ENCODE results near the gene MDC1. TPM values are rescaled to one million over a fixed set of nuclear protein-coding genes. Genes with fewer than 3 reads are reported as not detected.

MDC1 gene
- total and polyA plus RNA-seq, 2 of the 13 experiments (the other 11 are each of a cell fraction or from before 2014, with no cell fraction given) = 8.4 to 14.0 TPM

DNA sequence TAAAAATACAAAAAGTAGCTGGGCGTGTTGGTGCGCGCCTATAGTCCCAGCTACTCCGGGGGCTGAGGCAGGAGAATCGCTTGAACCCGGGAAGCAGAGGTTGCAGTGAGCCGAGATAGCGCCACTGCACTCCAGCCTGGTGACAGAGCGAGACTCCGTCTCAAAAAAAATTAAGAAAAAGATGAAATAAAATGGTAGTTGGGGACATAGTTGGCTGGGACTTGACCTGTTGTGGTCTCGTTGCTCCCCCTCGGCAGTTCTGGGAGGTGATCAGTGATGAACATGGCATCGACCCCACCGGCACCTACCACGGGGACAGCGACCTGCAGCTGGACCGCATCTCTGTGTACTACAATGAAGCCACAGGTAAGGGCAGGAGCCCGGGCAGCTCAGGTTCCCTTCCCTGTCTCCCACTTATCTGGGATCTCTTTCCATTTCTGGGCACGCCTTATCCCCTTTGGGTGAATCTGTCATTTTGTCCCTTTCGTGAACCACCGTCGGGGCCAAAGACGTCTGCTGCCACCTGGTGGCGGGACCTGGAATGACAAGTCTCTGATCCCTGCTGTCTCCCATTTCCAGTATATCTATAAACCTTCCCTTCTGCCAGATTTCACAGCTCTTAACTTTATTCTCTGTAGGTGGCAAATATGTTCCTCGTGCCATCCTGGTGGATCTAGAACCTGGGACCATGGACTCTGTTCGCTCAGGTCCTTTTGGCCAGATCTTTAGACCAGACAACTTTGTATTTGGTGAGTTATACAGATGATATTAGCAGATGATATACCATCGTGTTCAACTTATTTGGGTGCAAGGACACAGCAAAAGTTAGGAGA, 5.4 kb upstream of the MDC1 start (continued):
- TF ChIP-seq, protein P1, sequence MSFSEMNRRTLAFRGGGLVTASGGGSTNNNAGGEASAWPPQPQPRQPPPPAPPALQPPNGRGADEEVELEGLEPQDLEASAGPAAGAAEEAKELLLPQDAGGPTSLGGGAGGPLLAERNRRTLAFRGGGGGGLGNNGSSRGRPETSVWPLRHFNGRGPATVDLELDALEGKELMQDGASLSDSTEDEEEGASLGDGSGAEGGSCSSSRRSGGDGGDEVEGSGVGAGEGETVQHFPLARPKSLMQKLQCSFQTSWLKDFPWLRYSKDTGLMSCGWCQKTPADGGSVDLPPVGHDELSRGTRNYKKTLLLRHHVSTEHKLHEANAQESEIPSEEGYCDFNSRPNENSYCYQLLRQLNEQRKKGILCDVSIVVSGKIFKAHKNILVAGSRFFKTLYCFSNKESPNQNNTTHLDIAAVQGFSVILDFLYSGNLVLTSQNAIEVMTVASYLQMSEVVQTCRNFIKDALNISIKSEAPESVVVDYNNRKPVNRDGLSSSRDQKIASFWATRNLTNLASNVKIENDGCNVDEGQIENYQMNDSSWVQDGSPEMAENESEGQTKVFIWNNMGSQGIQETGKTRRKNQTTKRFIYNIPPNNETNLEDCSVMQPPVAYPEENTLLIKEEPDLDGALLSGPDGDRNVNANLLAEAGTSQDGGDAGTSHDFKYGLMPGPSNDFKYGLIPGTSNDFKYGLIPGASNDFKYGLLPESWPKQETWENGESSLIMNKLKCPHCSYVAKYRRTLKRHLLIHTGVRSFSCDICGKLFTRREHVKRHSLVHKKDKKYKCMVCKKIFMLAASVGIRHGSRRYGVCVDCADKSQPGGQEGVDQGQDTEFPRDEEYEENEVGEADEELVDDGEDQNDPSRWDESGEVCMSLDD (CRISPR knock-in tag; IDR thresholded peaks at IDR 0.05; ENCODE audit: borderline replicate concordance) = peak; percentile 38; the same call in 1 of the 2 replicates
- 0 out of 2 replicates have a peak, but pooled peaks have one; percentile 47 for TF ChIP-seq HNRNPL (IDR thresholded peaks at IDR 0.05; ENCODE audit: low read depth, low read length)
- TF ChIP-seq ZNF687 (CRISPR knock-in tag; IDR thresholded peaks at IDR 0.05) = peak; percentile 31; the same call in 1 of the 2 replicates
- TF ChIP-seq ZBTB2 (CRISPR knock-in tag; IDR thresholded peaks at IDR 0.05; ENCODE audit: low read depth) = 0 out of 2 replicates have a peak, but pooled peaks have one; percentile 30
- TF ChIP-seq, protein P2, sequence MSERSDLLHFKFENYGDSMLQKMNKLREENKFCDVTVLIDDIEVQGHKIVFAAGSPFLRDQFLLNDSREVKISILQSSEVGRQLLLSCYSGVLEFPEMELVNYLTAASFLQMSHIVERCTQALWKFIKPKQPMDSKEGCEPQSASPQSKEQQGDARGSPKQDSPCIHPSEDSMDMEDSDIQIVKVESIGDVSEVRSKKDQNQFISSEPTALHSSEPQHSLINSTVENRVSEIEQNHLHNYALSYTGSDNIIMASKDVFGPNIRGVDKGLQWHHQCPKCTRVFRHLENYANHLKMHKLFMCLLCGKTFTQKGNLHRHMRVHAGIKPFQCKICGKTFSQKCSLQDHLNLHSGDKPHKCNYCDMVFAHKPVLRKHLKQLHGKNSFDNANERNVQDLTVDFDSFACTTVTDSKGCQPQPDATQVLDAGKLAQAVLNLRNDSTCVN (CRISPR knock-in tag; IDR thresholded peaks at IDR 0.05; ENCODE audit: borderline replicate concordance) = 0 out of 2 replicates have a peak, but pooled peaks have one; percentile 41
- peak; percentile 94 for TF ChIP-seq RAD21 (CRISPR knock-in tag; IDR thresholded peaks at IDR 0.05)
- no peak for TF ChIP-seq NFIB (CRISPR knock-in tag; IDR thresholded peaks at IDR 0.05; ENCODE audit: borderline replicate concordance)
- TF ChIP-seq POLR2A (IDR thresholded peaks at IDR 0.05; ENCODE audit: insufficient read depth in 1 of 2, low read depth in 2 of 2, low read length in 2 of 2) = peak; percentile 50 to 63; a peak in 2 of 4 replicates
- no peak; the same call in 1 of the 2 replicates for TF ChIP-seq ZNF766 (CRISPR knock-in tag; IDR thresholded peaks at IDR 0.05; ENCODE audit: borderline replicate concordance)
- TF ChIP-seq MTA1 (CRISPR knock-in tag; IDR thresholded peaks at IDR 0.05; ENCODE audit: borderline replicate concordance) = peak; percentile 15; the same call in 1 of the 2 replicates
- no peak for TF ChIP-seq ADNP (CRISPR knock-in tag; IDR thresholded peaks at IDR 0.05)
- TF ChIP-seq ZNF367 (CRISPR knock-in tag; IDR thresholded peaks at IDR 0.05; ENCODE audit: borderline replicate concordance) = no peak
- TF ChIP-seq ZNF660 (CRISPR knock-in tag; IDR thresholded peaks at IDR 0.05; ENCODE audit: borderline replicate concordance, low read depth) = no peak
- TF ChIP-seq, protein P3, sequence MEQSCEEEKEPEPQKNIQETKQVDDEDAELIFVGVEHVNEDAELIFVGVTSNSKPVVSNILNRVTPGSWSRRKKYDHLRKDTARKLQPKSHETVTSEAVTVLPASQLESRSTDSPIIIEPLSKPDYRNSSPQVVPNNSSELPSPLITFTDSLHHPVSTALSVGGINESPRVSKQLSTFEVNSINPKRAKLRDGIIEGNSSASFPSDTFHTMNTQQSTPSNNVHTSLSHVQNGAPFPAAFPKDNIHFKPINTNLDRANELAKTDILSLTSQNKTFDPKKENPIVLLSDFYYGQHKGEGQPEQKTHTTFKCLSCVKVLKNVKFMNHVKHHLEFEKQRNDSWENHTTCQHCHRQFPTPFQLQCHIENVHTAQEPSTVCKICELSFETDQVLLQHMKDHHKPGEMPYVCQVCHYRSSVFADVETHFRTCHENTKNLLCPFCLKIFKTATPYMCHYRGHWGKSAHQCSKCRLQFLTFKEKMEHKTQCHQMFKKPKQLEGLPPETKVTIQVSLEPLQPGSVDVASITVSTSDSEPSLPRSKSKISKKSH (CRISPR knock-in tag; IDR thresholded peaks at IDR 0.05; ENCODE audit: borderline replicate concordance) = no peak
- TF ChIP-seq RXRB (CRISPR knock-in tag; IDR thresholded peaks at IDR 0.05; ENCODE audit: borderline replicate concordance) = peak; percentile 55
- peak; percentile 45; the same call in 1 of the 2 replicates for TF ChIP-seq SOX5 (CRISPR knock-in tag; IDR thresholded peaks at IDR 0.05; ENCODE audit: borderline replicate concordance)

Data from HepG2 (cell line).